Fibroblast of pulmonary artery (primary cell): ENCODE data around the gene PPIL6.
"Not testable (repeated sequence)": the region's sequence is repeated elsewhere in the genome, so short reads cannot be mapped to it uniquely, and the experiment has no call there.

ENCODE experiments used
- DNase-seq: peaks from one replicate; pipeline ENCODE4 v3.0.0-alpha.2; 2010; ENCODE audit warnings: low read depth
- H3K4me3 ChIP-seq: replicated peaks from 2 replicates; pipeline ENCODE4 v1.5.1; 2011; ENCODE audit warnings: low read depth, mild to moderate bottlenecking, control low read depth, low read length, moderate library complexity
- TF ChIP-seq, protein P1 (sequence below): IDR thresholded peaks from 2 replicates; pipeline ENCODE4 v1.5.1; 2011; ENCODE audit warnings: mild to moderate bottlenecking, control low read depth, low read length, inconsistent platforms; ENCODE audit errors: missing control alignments

Gene PPIL6

DNA sequence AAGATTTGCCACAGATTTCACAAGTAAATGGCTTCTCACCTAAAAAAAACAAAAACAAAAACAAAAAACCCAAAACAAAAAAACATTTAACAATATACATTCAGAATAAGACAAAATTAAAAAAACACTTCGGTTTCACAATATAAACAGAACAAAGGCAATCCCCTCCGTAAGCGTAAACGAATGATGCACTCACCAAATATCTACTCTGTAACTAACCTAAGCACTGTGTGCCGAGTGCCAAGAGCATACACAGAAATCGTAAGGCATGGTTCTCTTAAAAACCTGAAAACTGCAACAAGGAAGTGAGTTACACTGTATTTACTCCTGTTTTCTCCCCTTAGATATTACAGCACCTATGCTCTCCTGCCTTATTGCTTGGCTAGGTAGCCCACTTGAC, 27.3 kb upstream of the PPIL6 start:
- no peak for DNase-seq
- TF ChIP-seq, protein P1, sequence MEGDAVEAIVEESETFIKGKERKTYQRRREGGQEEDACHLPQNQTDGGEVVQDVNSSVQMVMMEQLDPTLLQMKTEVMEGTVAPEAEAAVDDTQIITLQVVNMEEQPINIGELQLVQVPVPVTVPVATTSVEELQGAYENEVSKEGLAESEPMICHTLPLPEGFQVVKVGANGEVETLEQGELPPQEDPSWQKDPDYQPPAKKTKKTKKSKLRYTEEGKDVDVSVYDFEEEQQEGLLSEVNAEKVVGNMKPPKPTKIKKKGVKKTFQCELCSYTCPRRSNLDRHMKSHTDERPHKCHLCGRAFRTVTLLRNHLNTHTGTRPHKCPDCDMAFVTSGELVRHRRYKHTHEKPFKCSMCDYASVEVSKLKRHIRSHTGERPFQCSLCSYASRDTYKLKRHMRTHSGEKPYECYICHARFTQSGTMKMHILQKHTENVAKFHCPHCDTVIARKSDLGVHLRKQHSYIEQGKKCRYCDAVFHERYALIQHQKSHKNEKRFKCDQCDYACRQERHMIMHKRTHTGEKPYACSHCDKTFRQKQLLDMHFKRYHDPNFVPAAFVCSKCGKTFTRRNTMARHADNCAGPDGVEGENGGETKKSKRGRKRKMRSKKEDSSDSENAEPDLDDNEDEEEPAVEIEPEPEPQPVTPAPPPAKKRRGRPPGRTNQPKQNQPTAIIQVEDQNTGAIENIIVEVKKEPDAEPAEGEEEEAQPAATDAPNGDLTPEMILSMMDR, result no peak
- H3K4me3 ChIP-seq, result no peak overlapping the region

DNA sequence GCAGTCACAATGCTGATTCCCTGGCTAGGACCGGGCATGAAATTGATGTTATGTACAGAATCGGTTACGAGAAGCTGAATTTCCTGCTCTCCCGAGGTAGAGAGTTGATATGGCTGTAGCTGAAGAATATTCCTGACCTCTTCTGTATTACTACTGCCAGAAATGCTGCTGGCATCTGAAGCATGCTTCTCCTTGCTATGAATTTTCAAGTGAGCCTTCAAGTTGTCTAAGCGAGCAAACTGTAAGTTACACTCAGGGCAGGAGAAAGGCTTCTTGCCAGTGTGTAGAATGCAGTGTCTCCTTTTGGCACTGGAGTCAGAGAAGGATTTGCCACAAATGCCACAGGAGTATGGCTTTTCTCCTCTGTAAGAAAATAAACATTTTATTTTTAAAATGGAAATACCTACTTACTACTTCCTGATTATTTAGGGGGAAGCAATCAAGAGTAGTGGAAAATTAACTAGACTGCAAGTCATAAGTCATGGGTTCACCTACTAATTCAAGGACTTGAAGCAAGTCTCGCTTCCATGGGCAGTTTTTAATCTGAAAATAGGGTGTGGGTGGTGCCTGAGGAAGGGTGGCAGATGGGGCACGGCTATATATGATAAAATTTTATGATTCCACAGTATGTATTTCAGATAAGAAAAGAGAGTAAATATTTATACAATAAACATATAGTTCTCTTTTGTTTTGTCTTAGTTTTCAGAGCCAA, 25.9 kb upstream of the PPIL6 start:
- TF ChIP-seq, protein P1, result no peak
- no peak overlapping the region for H3K4me3 ChIP-seq
- DNase-seq, result no peak

DNA sequence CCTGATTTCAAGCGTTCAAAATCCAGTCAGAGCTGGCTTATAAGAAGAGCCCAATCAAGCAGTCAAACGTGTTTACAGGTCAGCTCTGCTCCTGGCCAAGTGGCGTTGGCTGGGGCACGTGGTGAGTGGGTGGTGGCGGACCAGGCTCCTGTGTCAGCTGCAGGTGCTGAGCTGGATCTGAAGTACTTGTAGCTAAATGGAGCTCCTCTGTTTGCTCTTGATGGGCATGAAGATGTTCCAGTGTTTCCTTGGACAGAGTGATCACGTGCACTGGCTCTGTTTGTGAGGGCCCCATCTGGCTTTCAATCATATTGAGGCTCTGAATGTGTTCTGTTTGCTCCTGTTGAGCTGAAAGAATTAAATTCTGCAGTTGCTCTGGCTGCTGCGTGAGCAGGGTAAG, 25.3 kb upstream of the PPIL6 start:
- DNase-seq, result no peak
- TF ChIP-seq, protein P1, result no peak

DNA sequence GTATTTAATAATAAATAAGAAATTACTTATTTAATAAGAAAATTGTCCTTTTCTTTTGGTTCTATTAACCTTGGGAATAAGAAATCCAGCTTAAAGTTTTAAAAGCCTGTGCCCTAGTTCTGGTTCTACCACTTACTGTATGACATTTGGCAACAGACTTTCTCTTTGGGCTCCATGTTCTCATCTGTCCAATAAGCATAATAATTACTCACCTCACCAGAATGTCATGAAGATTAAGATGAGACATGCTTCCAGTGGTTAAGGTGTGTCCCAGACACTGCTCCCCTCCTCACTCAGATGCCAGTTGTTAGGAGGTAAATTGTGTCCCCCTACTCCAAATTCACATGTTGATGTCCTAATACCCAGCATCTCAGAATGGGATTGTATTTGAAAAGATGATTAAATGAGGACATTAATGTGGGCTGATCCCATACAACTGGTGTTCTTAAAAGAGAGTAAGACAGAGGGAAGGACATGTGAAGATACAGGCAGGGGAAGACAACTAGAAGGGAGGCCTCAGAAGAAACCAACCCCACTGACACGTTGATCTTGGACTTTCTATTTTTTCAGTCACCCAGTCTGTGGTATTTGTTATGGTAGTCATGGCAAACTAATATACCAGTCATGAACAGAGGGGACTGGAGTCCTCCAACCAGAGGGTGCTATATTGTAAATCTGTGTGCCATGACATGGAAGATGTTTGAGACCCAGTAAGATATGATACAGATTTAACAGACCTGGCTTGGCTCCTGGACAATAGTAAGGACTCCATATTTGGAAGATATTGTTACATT, 21.5 kb upstream of the PPIL6 start:
- DNase-seq, result no peak
- TF ChIP-seq, protein P1, result no peak
- no peak overlapping the region for H3K4me3 ChIP-seq

More for the DNA sequence above, 25.3 kb upstream of the PPIL6 start:
- no peak overlapping the region for H3K4me3 ChIP-seq

DNA sequence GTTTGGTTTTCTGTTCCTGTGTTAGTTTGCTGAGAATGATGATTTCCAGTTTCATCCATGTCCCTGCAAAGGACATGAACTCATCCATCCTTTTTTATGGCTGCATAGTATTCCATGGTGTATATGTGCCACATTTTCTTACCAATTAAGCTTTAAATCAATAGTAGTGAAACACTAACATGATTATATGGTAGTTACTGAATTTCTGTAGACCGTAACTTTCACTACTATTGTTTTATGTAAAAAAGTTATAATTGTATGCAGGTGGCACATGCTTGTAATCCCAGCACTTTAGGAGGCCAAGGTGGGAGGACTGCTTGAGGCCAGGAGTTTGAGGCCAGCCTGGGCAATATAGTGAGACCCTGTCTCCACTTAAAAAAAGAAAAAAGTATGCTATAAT, 20.8 kb upstream of the PPIL6 start:
- not testable (repeated sequence) for DNase-seq, H3K4me3 ChIP-seq

DNA sequence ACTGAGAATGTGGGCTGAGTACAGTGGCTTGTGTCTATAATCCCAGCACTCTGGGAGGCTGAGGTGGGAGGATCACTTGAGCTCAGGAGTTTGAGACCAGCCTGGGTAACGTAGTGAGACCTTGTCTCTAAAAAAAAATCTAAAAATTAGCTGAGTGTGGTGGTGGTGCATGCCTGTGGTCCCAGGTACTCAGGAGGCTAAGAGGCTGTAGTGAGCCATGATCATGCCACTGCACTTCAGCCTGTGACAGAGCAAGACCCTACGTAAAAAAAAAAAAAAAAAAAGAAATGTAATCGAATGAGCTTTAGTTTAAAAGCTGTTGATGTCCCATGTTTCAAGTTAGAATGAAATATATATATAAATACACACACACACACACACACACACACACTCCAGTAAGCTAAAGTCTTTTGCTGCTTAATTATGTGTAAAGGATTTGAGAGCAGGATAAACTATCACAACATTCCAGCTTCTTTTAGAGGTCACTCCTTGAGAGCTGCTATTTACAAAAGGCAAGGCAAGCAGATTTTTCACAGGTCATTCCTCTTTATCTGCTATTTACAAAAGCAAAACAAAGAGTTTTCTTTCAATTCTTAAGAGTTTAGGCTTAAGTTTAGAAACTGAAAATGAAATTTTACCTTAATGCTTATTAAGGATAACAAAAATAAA, 19.9 kb upstream of the PPIL6 start:
- no peak overlapping the region for H3K4me3 ChIP-seq
- no peak for DNase-seq
- TF ChIP-seq, protein P1, result no peak

DNA sequence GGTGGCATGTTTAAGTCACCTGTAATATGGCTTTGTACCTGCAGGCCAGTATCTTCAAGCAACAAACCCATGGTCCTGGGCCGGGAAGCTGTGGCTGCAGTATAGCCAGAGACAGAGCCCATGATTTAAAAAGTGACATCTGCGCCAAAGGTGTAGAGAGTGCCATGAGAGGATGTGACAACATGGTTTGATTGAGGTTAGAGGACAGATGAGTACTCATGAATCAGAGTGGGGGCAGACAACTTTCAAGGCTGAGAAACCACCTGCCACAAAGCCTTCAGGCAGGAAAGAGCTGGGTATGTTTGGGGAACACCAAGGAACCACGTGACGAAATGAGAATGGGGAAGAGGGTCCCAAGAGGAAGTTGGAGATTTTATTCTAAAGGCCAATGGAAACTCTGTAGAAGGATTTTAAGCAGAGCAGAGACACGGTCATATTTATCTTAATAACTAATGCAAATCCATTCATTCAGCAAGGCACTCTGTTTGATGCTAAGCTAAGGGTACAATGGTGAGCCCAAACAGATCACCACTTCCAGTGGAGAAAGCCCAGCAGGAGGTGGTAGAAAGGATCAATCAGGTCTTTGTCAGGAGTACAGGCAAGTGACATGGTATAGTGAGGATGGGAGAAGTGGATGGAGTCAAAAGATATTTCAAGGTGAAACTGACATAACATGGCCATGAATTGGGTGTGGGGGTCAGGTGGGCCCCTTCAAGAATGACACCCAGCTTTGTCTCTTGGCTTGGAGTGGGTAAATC, 18.5 kb upstream of the PPIL6 start:
- no peak overlapping the region for H3K4me3 ChIP-seq
- TF ChIP-seq, protein P1, result no peak
- DNase-seq, result no peak
